Thyroid gland (tissue), 4 donors: ENCODE data around the gene MRPS33.

ENCODE experiments used
- CTCF ChIP-seq, 6 experiments: fragments of 200-600 bp in 3 of 6; fragments of 450-650 bp in 3 of 6; sonication (generic) in 3 of 6; IDR thresholded peaks; one replicate each; pipeline ENCODE4 v1.5.1; 2016 to 2019; ENCODE audit warnings: antibody characterized with exemption in 6 of 6, mild to moderate bottlenecking in 2 of 6, inconsistent platforms in 1 of 6, moderate library complexity in 1 of 6
- POLR2A ChIP-seq, 2 donors: fragments of 450-650 bp; IDR thresholded peaks; one replicate each; pipeline ENCODE4 v1.6.1; 2017; ENCODE audit warnings: antibody characterized with exemption in 2 of 2, mild to moderate bottlenecking in 2 of 2, moderate library complexity in 1 of 2

GRCh38 chr7:141057788-141058187 lies 43.0 kb upstream of the MRPS33 start:
- no peak for TF ChIP-seq CTCF (IDR thresholded peaks at IDR 0.05)
- TF ChIP-seq POLR2A (IDR thresholded peaks at IDR 0.05): no peak
